Nephron (organoid): ENCODE data around the gene FES.

Experiments used
- H3K27ac Mint-ChIP-seq, 3 experiments: 2 replicates each; pipeline ENCODE4 v1.8.0; 2020; ENCODE audit warnings: mixed read lengths in 3 of 3, mild to moderate bottlenecking in 2 of 3, moderate library complexity in 1 of 3
- H3K27me3 Mint-ChIP-seq: 2 replicates; pipeline ENCODE4 v1.8.0; 2021; ENCODE audit warnings: low read depth, mild to moderate bottlenecking, moderate library complexity, mixed read lengths
- H3K36me3 Mint-ChIP-seq: 2 replicates; pipeline ENCODE4 v1.8.0; 2020; ENCODE audit warnings: low read depth, mixed read lengths
- H3K4me1 Mint-ChIP-seq: 2 replicates; pipeline ENCODE4 v1.8.0; 2020; ENCODE audit warnings: mixed read lengths
- H3K4me3 Mint-ChIP-seq, 3 experiments: 2 replicates each; pipeline ENCODE4 v1.8.0; 2020; ENCODE audit warnings: mild to moderate bottlenecking in 3 of 3, mixed read lengths in 3 of 3, moderate library complexity in 2 of 3
- H3K9me3 Mint-ChIP-seq: 2 replicates; pipeline ENCODE4 v1.8.0; 2020; ENCODE audit warnings: mixed read lengths
- CTCF ChIP-seq, 3 experiments: fragments of 200-600 bp; sonication (generic); IDR thresholded peaks; one replicate each; pipeline ENCODE4 v1.5.0; 2021; ENCODE audit warnings: antibody characterized with exemption in 3 of 3; ENCODE audit not compliant: unreplicated experiment in 3 of 3

Gene FES

GRCh38 chr15:90911906-90912769, 27.8 kb downstream of the FES start:
- no peak overlapping the region for H3K27ac Mint-ChIP-seq
- no peak for TF ChIP-seq CTCF (IDR thresholded peaks at IDR 0.05; ENCODE audit: unreplicated experiment in 3 of 3)
- peaks cover 33% of the 10 kb centered on the region for H3K36me3 Mint-ChIP-seq
- H3K4me3 Mint-ChIP-seq: no peak overlapping the region
- peaks cover 12% of the 10 kb centered on the region for H3K4me1 Mint-ChIP-seq
- no peaks in the 10 kb centered on the region for H3K27me3 Mint-ChIP-seq
- no peaks in the 10 kb centered on the region for H3K9me3 Mint-ChIP-seq

DNA sequence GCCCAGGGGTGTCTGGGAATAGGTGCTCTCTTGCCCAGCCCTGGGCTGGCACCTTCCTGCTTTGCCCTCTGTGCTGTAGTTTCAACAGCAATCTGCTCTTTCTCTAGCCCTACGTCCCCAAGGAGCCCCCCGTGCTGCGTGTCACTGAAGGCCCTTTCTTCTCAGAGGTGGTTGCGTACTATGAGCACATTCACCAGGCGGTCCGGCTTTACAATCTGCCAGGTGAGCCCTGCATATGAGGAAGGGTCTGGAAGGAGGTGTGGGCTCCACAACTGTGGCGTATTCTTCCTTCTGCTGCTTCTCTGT, 28.4 kb downstream of the FES start:
- Mint-ChIP-seq H3K4me3 (no peak overlapping the region), H3K27me3 (no peaks in the 10 kb centered on the region), H3K9me3 (no peaks in the 10 kb centered on the region), H3K27ac (no peak overlapping the region), H3K36me3 (peaks cover 35% of the 10 kb centered on the region), H3K4me1 (peaks cover 12% of the 10 kb centered on the region)
- TF ChIP-seq CTCF (IDR thresholded peaks at IDR 0.05; ENCODE audit: unreplicated experiment in 3 of 3): no peak

DNA sequence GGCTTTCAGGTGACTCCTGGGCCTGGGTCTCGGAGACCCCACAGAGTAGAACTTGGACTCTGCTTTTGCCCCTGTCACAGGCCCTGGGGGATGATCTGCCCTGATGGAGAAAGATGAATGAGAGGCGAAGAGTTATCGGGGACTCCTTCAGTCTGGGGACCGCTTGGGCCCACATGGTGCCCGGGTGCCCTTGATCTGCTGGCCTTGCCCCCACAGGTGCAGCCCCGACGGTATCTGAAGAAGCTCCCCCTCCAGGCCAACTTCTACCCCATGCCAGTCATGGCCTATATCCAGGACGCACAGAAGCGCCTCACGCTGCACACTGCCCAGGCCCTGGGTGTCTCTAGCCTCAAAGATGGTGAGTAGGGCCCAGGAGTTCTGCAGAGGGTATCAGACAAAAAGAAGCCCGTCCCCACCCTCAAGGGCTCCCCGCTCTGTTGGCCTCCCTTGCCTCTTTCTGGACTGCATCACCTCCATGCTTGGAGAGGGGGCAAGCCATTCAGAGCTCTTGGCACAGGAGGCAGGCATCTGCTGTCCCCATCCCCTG, 29.2 kb downstream of the FES start:
- TF ChIP-seq CTCF (IDR thresholded peaks at IDR 0.05; ENCODE audit: unreplicated experiment in 3 of 3): no peak
- Mint-ChIP-seq H3K27me3 (no peaks in the 10 kb centered on the region), H3K4me3 (no peak overlapping the region), H3K4me1 (peaks cover 12% of the 10 kb centered on the region), H3K36me3 (peaks cover 40% of the 10 kb centered on the region), H3K27ac (no peak overlapping the region), H3K9me3 (no peaks in the 10 kb centered on the region)

GRCh38 chr15:90914305-90915080, 30.2 kb downstream of the FES start:
- H3K4me3 Mint-ChIP-seq: no peak overlapping the region
- peaks cover 40% of the 10 kb centered on the region for H3K36me3 Mint-ChIP-seq
- no peaks in the 10 kb centered on the region for H3K9me3 Mint-ChIP-seq
- H3K27ac Mint-ChIP-seq: peak overlapping the region in 1 of 3 experiments; percentile 63
- H3K4me1 Mint-ChIP-seq: peaks cover 12% of the 10 kb centered on the region
- TF ChIP-seq CTCF (IDR thresholded peaks at IDR 0.05; ENCODE audit: unreplicated experiment in 3 of 3): no peak
- H3K27me3 Mint-ChIP-seq: no peaks in the 10 kb centered on the region

DNA sequence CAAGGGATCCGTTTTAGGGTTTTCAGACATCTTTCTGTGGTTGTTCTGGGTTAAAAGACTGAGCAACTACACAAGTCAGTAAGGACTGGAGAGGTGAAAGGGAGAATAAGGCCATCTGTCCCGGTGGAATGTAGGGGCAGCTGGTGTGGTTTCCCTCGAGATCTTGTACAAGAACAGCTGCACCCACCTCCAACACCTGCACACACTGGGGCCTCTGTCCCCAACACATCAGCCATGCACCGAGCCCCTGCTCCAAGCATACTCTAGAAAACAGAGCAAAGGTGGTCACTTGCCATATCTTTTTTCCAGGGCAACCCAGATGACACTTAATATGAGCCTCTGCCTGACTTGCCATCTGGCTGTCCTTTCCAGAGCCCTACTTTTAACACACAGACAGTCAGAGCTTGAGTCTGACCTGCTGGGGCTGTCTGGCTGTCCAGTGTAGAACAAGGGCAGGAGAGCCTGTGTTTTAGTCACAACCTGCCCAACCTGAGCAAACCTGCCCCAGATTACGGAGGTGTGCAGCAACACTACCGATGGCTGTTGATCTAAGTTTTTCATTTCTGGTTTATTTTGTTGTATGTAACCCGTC, 31.0 kb downstream of the FES start:
- Mint-ChIP-seq H3K36me3 (peaks cover 48% of the 10 kb centered on the region), H3K9me3 (no peaks in the 10 kb centered on the region), H3K27me3 (no peaks in the 10 kb centered on the region), H3K4me1 (peaks cover 12% of the 10 kb centered on the region), H3K4me3 (no peak overlapping the region), H3K27ac (peak overlapping the region in 2 of 3 experiments; percentile 2 to 63)
- no peak for TF ChIP-seq CTCF (IDR thresholded peaks at IDR 0.05; ENCODE audit: unreplicated experiment in 3 of 3)
